ELR (cell line): ENCODE data around the gene ZEB1.
"Not testable (repeated sequence)": the region's sequence is repeated elsewhere in the genome, so short reads cannot be mapped to it uniquely, and the experiment has no call there.

Source experiments
- DNase-seq: peaks from one replicate; pipeline ENCODE4 v3.0.0-alpha.2; 2015; ENCODE audit warnings: low read depth

ZEB1 gene

DNA sequence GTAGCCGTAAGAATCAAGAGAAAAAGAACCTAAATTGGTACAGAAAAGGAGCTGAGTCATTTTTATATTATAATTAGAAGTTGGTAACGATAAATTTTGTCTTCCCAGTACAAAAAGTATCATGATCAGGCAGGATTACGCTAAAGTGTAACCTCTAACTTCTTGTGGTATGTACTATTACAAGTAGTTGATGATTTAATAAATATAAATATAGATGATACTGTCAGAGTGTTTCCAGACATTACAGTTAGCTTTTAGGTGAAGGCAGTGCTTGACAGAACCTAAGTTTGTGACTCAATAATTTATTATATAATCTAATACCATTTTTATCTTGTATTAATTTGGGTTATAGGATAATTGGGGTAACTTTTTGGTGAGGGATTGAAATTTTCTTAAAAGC, 53.4 kb downstream of the ZEB1 start:
- DNase-seq = no peak

DNA sequence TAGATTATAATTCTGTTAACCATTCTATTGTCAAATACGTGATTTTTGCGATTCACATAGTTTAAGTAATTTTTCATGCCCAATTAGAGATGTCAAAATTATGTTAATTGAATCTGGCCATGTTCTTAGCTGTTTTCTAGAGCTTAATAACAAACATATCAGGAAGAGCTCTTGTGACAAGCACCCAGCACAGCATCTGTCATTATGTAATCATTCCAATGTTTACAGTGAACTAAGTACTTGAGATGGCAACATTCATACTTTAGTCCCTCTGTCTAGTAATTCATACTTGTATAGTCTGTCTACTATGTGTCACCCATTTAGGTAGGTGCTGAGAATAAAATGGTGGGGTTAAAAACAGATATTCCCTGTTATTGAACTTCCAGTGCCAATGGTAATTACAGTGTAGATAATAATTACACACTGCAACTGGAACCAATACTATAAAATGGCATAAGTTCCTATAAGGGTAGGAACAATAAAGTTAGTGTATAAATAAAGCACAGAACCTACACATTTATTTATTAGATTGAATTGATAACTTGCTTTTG, 55.2 kb downstream of the ZEB1 start:
- DNase-seq = peak; percentile 35

DNA sequence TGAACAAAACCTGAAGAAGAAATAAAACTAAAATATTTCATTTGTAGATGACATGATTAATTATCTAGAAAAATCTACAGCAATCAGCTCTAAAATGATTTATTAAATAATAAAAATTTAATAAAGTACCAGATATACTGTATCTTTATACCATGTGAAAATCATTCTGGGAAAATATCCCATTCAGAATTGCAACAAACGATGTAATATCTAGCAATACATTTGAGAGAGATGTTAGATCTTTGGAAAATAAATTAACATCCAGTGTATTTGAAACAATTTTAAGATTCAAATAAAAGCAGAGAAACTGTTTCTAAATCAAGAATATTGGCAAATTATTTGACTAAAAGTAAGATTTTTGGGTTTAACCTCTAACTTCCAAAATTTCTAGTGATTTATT, 62.2 kb downstream of the ZEB1 start:
- no peak for DNase-seq

DNA sequence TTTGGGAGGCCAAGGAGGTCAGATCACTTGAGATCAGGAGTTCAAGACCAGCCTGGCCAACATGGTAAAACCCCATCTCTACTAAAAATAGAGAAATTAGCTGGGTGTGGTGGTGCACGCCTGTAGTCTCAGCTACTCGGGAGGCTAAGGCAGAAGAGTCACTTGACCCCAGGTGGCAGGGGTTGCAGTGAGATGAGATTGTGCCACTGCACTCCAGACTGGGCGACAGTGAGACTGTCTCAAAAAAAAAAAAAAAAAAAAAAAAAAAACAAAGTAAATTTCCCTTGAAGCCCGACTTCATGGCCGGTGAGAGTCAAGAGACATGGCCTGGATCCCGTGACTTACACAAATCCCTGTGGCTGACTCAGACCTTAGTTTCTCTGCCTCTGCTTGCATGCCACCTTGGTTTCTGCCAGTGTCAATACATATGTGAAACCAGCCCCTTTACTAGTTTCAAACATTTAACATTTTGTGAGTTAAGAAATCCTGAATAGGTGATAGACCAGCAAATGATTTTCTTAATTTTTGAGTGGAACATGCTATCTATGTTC, 62.8 kb downstream of the ZEB1 start:
- peak; percentile 48 for DNase-seq

DNA sequence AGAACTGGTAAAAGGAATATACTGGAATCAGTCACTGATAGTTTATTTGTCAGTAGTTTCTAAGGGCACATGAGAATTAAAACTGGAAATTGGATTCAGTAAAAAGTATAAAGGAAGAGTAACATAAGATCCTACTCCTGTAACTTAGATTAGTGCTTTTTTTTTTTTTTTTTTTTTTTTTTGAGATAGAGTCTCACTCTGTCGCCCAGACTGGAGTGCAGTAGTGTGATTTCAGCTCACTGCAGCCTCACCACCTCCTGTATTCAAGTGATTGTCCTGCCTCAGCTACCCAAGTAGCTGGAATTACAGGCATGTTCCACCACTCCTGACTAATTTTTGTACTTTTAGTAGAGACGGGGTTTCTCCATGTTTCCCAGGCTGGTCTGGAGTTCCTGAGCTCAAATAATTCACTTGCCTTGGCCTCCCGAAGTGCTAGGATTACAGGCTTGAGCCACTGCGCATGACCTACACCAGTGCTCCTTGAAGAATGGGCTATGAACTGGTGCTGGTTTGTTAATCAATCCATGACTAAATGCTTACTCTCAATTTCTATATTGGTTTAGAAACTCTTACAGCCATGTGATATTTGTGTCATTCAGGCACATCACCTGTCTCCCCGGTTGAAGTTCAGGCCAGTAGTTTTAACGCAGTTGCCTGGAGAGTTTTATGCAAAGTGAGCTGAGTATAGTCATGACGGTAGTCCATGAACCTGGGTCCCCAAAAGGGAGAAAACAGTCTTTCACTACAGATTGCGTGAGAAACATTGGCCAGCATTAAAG, 65.0 kb downstream of the ZEB1 start:
- DNase-seq = no peak

DNA sequence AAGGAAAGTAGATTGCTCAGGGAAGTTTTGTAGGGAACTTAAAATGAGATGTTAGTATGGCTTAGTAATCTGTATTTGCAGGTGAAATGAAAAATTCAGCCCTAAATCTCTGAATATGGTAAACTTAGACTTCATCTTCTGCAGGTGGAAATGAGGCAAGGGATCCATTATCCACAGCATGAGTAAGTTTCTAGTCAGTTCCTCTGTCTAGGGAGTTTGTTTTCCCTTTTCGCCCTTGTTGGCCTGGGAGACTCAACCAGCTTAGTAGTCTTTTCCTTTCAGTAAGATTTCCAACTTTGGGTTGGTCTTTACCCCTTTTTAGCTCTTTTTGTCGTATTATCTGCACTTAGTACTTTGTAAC, 65.6 kb downstream of the ZEB1 start:
- DNase-seq = peak; percentile 37

DNA sequence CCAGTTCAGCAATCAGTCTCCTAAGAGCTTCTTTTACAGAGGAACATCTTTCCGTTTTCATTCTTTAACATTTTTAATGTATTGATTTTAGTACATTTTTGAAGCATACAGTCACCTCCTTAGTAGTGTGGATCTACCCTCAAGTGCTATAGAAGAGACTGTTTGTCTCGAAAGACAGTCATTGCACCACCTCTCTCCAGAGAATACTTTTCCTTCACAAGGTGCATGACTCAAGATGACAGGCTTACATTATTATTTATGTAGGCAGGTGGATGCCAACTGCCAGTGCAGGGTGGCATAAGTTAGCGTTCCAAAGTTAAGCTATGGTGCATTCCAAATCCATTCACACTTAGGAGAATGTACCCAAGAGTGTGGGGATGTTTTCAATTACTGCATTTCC, 71.8 kb downstream of the ZEB1 start:
- no peak for DNase-seq

DNA sequence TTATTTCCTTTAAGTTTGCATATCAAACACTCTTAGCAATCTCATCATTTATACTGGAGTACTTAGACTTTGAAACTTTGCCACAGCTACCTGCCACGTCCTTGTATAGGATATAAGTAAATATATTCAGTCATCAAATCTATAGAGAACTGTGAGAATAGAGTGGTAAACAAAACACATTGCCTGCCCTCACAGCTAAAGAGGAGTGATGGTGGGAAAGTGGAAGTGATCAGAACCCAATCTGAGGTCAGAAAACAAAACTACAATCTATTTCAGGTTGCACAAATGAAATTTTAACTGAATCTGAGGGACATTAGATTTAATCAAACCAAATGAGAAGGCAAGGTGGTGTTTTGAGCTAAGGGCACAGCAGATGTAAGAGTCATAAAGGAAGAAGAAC, 74.8 kb downstream of the ZEB1 start:
- DNase-seq = no peak

DNA sequence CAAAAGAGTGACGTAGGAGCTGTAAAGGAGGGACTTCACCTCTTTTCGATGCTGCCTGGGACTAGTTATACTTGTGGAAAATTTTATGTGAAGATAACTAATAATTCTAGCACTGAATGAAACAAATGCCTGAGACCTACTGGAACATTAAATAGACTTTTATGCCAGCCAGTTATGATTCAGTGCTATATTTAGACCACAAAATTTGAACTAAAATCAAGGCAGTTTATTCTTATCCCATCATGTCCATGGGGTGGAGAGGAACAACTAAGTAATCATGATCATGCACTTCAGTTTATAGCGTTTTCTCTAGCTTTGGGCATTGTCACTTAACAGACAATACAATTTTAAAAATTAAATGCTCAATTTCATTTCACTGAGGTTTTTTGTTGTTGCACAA, 76.7 kb downstream of the ZEB1 start:
- no peak for DNase-seq

DNA sequence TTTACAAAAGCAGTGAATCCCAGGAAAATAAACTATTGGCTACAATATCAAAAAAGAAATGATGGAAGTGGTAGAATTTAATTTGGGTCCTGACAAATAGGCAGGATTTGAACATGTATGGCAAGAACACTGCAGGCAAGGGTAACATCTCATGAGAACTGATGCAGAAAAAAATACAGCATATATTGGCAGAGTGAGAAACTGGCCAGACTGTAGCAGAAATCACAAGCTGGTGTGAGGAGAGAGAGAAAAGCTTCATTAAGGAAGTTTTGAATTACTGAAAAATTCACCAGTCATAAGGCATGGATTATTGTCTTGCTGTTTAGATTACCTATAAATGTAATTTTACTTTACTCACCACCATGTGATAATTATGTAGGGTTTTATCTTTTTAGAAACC, 77.4 kb downstream of the ZEB1 start:
- DNase-seq = no peak

DNA sequence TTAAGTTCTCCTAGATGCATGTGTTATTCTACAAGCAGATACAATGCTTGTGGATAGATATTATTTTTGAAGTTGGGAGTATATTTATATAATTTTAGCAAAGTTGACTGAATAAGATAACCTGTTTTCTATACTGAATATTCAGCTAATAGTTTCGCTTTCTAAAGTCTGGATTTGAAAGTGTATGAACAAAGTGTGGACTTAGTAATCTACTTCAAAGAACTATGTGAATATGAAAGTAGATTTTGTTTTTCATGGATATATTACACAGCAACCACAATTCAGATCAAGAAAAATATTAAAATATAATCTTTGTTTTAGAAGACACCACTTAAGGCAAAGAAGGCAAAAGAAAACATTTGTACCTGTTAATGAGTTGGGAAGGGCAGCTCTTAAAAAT, 78.8 kb downstream of the ZEB1 start:
- DNase-seq = no peak

DNA sequence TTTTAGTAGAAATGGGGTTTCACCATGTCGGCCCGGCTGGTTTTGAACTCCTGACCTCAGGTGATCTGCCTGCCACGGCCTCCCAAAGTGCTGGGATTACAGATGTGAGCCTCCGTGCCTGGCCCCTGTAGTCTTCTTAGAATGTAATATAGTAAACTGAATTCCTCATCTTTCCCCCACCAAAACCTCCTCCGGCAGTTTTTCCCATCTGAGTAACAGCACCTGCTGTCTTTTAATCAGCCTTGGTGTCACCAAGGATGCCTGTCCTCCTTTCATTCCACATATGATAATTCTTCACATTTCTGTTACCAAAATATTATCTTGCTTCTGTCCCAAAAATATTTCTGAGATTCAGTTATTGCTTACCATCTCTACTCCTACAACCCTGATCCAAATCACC, 80.2 kb downstream of the ZEB1 start:
- no peak for DNase-seq

DNA sequence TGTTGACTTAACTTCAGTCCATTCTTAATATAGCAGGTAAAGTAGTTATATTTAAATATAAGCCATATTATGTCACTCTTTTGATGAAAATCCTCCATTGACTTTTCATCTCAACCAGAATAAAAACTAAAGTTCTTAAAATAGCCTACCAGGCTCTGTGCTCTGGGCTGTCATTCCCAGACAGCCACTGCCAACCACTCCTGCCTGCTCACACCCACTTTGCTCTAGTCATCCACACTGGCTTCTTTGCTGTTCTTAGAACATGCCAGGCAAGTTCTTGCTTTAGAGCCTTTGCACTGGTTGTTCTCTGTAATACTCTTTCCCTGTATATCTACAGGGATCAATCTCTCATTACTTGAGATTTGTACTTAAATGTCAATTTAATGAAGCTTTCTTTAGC, 80.6 kb downstream of the ZEB1 start:
- DNase-seq = no peak

DNA sequence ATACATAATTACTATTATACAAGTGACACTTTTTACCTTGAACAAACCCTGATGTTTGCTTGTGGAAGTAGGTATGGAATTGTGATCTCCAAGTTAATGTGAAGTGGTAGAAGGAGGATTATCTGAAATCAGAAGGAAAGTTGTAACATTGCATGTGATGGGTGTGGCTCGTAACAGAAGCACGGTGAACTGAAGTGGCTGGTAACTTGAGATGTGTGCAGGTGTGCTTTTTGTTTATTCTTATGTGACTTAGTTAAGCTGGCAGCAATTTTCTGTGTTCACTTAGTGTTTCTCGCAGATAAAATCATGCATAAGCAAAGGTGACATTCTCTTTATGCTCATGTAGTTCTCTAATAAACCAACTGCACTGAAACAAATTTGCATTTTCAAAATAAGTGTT, 82.3 kb downstream of the ZEB1 start:
- DNase-seq = no peak

DNA sequence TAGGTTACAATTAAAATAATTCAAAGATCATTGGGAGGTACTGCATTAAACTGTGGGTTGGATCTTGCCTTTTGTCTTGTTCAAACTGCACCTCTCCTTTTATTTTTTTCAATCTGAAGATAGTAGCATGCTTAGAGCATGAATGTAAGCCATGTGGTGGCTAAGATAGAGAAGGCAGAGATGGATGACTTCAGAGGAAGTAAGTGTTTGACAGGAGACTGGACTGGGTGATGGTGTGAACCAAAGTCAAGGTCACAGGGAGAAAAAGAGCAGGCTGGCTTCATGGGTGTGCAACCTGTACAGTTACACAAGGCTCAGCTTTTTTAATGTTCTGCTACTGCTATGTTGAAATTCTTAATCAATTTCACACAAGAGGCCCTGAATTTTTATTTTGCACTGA, 85.6 kb downstream of the ZEB1 start:
- peak; percentile 35 for DNase-seq

DNA sequence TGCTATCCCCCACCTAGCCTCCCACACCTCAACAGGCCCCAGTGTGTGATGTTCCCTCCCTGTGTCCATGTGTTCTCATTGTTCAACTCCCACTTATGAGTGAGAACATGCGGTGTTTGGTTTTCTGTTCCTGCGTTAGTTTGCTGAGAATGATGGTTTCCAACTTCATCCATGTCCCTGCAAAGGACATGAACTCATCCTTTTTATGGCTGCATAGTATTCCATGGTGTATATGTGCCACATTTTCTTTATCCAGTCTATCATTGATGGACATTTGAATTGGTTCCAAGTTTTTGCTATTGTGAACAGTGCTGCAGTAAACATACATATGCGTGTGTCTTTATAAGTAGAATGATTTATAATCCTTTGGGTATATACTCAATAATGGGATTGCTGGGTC, 86.8 kb downstream of the ZEB1 start:
- not testable (repeated sequence) for DNase-seq

DNA sequence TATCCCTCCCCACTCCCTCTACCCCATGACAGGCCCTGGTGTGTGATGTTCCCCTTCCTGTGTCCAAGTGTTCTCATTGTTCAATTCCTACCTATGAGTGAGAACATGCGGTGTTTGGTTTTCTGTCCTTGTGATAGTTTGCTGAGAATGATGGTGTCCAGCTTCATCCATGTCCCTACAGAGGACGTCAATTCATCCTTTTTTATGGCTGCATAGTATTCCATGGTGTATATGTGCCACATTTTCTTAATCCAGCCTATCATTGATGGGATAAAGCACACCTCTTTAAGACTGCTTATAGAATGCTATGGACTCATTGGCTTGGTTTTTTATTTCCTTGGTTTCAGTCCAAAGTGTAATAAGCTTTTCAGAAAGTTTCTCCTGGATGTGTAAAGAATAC, 93.4 kb downstream of the ZEB1 start:
- DNase-seq = not testable (repeated sequence)

DNA sequence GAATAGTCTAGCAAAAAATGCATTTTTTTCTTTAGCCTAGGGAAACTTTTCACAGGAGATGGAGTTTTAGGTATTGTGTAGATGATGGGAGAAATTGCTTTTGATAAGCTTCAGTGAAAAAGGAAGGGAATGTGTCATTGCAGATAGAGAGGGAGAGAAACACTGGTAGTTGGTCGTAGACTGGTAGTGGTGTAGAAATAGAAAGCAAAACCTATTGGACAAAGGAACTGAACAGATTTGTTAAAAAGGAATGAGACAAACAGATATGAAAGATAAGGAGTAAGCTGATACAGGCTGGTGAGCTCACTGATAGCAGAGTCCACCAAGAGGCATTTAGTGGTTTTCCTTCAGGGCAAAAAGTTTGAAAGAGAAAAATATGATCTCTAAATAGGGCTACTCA, 94.3 kb downstream of the ZEB1 start:
- peak; percentile 36 for DNase-seq

DNA sequence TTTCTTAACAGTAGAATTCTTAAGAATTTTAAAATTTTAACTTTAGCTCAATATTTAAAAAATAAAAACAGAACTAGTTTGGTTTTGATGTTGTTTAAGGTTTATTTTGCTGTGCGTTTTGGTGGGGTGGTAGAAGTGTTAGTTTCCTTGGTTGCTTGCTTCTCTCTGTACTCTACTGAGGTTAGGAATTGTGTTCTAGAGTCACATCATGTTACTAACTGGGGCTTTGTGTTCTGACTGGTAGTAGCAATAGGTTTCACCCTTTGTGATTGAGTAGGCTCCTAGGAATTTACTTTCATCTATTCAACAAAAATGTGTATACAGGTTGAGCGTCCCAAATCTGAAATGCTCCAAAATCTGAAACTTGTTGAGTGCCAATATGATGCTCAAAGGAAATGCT, 99.5 kb downstream of the ZEB1 start:
- no peak for DNase-seq

DNA sequence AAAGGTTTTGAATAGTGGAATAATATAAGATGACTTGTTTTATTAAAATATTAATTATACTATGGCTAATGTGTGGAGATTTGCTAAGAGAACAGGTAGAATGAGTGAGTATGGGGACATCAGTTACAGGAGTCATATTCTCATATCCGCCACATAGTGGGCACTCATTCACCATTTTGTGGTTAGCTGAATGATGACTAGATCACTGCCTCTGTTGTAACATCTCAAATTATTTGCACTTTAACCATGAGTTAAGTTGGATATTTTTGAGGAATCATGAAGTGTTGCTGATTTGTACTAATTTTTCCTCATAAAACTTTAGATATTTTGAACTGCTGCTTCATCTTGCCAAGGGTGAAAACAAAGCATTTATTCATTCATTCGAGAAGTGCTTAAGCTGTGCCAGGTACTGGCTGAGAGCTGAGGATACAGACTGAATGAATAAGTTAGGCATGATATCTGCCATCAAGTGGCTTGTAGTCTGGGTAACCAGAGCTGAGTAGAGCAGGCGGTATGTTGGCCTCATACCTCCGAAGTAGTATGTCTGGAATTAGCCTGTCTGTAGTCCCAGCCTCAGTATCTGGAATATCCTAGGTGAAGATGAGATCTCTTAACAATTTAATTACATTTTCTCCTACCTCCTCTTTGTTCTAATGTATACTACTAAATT, 100.5 kb downstream of the ZEB1 start:
- DNase-seq = peak; percentile 57

DNA sequence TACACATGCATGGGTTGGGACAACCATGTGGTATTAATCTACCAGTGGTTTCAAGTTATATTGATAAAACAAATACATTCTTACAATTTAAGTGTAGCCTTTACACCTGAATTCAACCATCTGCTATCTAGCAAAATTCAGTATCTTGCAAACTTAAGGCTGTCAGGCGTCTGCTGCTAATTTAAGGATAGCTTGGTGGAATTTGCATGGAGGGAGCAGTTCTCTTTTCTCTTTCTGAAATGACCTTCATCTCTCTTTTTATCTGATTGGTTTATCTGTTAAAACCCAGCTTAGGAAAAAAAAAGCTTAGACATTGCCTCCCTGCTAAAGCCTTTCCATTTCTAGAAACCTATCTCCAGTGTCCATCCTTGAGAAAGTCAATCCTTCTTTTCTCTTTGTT, 102.3 kb downstream of the ZEB1 start:
- DNase-seq = no peak

DNA sequence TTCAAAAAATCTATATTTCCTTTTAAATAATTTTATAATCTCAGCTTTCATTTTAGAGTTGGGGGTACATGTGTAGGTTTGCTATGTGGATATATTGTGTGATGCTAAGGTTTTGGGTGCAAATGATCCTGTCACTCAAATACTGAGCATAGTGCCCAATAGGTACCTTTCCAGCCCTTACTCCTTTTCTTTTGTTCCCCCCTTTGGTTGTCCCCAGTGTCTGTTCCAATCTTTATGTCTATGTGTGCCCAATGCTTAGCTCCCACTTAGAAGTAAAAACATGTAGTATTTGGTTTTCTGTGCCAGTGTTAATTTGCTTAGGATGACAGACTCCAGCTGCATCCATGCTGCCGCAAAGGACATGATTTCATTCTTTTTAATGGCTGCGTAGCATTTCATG, 103.6 kb downstream of the ZEB1 start:
- DNase-seq = no peak

DNA sequence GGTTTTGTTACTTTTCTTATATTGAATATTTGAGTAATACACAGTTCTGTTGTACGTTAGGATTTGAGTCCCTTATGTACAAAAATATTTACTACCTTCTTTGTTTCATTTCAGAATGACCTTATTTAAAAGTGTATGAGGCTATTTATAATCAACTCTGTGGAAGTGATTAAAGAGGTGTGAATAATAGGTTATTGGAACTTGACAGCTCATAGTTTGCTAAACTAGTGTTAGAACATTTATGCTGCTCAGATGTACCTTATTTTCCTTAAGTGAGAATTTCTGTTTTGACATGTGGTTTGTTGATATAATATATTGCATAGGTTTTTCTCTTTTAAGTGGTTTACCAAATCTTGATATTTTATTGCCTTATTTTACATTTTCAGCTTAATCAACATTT, 105.5 kb downstream of the ZEB1 start:
- no peak for DNase-seq
